Endothelial cell of umbilical vein (primary cell): ENCODE data around the gene SLC35G6.

Experiments used
- MAX ChIP-seq: IDR thresholded peaks from 2 replicates; pipeline ENCODE4 v1.6.1; 2011; ENCODE audit not compliant: insufficient read depth, insufficient read length
- POLR2AphosphoS5 ChIP-seq: IDR thresholded peaks from 2 replicates; pipeline ENCODE4 v1.6.1; 2012; ENCODE audit warnings: low read depth, mild to moderate bottlenecking, control low read depth, low read length, moderate library complexity; ENCODE audit not compliant: insufficient read depth
- TF ChIP-seq, protein P1 (sequence below), 2 donors: IDR thresholded peaks; 1 replicate in 1 of 2; 2 replicates in 1 of 2; pipeline ENCODE4 v1.5.1; 2011; ENCODE audit warnings: low read length in 2 of 2, mild to moderate bottlenecking in 2 of 2, moderate library complexity in 2 of 2, control low read depth in 1 of 2, inconsistent platforms in 1 of 2, low read depth in 1 of 2; ENCODE audit not compliant: insufficient read depth in 1 of 2; ENCODE audit errors: extremely low read depth in 1 of 2

DNA sequence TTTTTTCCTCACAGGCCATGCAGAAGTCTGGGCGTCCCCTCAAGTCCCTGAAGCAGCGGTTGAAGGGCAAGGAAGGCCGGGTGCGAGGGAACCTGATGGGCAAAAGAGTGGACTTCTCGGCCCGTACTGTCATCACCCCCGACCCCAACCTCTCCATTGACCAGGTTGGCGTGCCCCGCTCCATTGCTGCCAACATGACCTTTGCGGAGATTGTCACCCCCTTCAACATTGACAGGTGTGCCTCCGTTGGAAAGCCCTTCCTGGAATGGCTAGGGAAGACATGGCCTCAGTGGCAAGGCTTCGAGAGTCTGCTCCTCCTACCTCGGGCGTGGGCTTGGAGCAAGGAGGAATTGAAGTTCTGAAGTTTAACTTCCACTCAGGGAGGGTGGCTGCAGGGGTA lies 16.4 kb downstream of the SLC35G6 start:
- TF ChIP-seq POLR2AphosphoS5: no peak
- TF ChIP-seq MAX: no peak
- TF ChIP-seq, protein P1, sequence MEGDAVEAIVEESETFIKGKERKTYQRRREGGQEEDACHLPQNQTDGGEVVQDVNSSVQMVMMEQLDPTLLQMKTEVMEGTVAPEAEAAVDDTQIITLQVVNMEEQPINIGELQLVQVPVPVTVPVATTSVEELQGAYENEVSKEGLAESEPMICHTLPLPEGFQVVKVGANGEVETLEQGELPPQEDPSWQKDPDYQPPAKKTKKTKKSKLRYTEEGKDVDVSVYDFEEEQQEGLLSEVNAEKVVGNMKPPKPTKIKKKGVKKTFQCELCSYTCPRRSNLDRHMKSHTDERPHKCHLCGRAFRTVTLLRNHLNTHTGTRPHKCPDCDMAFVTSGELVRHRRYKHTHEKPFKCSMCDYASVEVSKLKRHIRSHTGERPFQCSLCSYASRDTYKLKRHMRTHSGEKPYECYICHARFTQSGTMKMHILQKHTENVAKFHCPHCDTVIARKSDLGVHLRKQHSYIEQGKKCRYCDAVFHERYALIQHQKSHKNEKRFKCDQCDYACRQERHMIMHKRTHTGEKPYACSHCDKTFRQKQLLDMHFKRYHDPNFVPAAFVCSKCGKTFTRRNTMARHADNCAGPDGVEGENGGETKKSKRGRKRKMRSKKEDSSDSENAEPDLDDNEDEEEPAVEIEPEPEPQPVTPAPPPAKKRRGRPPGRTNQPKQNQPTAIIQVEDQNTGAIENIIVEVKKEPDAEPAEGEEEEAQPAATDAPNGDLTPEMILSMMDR (IDR thresholded peaks at IDR 0.05; ENCODE audit: extremely low read depth in 1 of 2, insufficient read depth in 1 of 2, low read depth in 1 of 2, low read length in 2 of 2): no peak
